HUES48 (cell line): ENCODE data around the gene RSL24D1.

Experiments
- H3K27ac ChIP-seq: one replicate; pipeline ENCODE4 v1.7.0; 2013; ENCODE audit warnings: low read depth, low read length, inconsistent platforms
- H3K27me3 ChIP-seq: 2 replicates; pipeline ENCODE4 v1.6.1; 2013; ENCODE audit warnings: mild to moderate bottlenecking, low read length; ENCODE audit not compliant: control insufficient read depth, insufficient read depth
- H3K36me3 ChIP-seq: 2 replicates; pipeline ENCODE4 v1.6.1; 2013; ENCODE audit warnings: low read length; ENCODE audit not compliant: control insufficient read depth, insufficient read depth
- H3K4me1 ChIP-seq: 2 replicates; pipeline ENCODE4 v1.6.1; 2013; ENCODE audit warnings: mild to moderate bottlenecking, low read length; ENCODE audit not compliant: control insufficient read depth, insufficient read depth
- H3K4me3 ChIP-seq: 2 replicates; pipeline ENCODE4 v1.5.1; 2013; ENCODE audit warnings: mild to moderate bottlenecking, low read depth, low read length
- H3K9ac ChIP-seq: 2 replicates; pipeline ENCODE4 v1.6.1; 2013; ENCODE audit warnings: mild to moderate bottlenecking, low read depth, low read length, moderate library complexity
- H3K9me3 ChIP-seq: 2 replicates; pipeline ENCODE4 v1.6.1; 2013; ENCODE audit warnings: low read length; ENCODE audit not compliant: control insufficient read depth, insufficient read depth

The RSL24D1 gene

DNA sequence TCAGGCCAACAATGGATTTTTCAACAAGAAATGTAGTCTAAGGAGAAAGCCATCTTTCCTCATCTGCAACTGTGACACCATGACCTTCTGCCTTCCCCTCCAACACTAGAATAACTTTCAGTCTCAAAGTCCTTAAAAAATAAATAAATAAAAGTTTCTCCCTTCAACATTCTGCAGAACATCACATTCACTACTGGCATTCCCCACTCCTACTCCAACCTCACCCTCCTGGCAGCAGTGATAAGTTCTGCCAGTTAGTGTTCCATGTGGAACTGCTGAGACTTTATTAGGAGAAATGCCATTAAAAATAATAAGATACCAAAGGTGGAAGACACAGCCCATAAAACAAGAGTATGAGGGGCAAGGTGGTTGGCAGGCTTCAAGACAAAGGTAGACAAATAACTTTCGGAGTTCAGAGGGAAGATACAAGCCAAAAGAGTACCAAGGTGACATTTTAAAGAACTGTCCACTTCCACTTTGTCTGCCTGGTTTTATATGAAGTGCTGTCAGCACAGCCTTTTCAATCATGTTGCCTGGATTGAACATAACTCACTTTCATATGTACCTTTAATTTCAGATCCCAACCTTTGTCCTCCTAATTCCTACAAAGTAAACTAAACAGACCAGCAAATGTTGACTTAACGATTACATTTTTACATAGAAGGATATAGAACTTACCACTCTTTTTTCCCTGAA, 37.5 kb upstream of the RSL24D1 start:
- Histone ChIP-seq H3K9ac (no peak overlapping the region), H3K4me1 (peaks cover 5% of the 10 kb centered on the region), H3K9me3 (no peaks in the 10 kb centered on the region), H3K27ac (no peak overlapping the region), H3K36me3 (no peaks in the 10 kb centered on the region), H3K27me3 (no peaks in the 10 kb centered on the region), H3K4me3 (no peak overlapping the region)

DNA sequence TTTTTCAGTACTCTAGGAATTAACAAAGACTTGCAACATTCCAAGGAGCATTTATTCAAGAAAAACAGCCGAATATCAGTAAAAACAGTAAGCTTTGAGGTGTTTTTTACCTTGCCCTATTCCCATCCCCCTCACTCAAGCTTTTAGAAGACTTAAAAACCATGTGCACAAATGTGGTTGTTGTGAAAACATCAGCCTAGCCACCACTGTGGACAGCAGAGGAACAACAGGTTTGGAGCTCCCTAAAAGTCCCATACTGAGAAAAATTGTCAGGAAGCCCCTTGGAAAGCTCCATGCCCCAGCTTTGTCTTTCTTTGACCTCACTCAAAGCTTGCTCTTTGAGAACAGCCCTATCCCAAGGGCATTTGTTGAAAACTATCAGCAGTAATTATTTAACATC, 34.7 kb upstream of the RSL24D1 start:
- Histone ChIP-seq H3K27me3 (no peaks in the 10 kb centered on the region), H3K27ac (no peak overlapping the region), H3K9ac (no peak overlapping the region), H3K9me3 (no peaks in the 10 kb centered on the region), H3K4me1 (peaks cover 5% of the 10 kb centered on the region), H3K4me3 (no peak overlapping the region), H3K36me3 (no peaks in the 10 kb centered on the region)

DNA sequence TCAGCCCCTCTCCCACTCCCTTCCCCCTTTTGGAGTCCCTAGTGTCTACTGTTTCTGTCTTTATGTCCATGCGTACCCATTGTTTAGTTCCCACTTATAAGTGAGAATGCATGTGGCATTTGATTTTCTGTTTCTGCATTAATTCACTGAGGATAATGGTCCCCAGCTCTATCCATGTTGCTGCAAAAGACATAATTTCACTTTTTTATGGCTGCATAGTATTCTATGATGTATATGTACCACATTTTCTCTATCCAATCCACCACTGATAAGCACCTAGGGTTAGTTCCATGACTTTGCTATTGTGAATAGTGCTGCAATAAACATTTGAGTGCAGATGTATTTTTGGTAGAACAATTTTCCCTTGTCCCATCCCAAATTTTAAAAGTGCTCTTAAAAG, 34.2 kb upstream of the RSL24D1 start:
- Histone ChIP-seq H3K9ac (no peak overlapping the region), H3K27me3 (no peaks in the 10 kb centered on the region), H3K4me1 (peaks cover 5% of the 10 kb centered on the region), H3K9me3 (no peaks in the 10 kb centered on the region), H3K36me3 (no peaks in the 10 kb centered on the region), H3K27ac (no peak overlapping the region), H3K4me3 (no peak overlapping the region)

GRCh38 chr15:55230051-55230670, 33.4 kb upstream of the RSL24D1 start:
- no peaks in the 10 kb centered on the region for H3K36me3 ChIP-seq
- H3K9me3 ChIP-seq = no peaks in the 10 kb centered on the region
- no peaks in the 10 kb centered on the region for H3K27me3 ChIP-seq
- H3K9ac ChIP-seq = no peak overlapping the region
- H3K27ac ChIP-seq = no peak overlapping the region
- H3K4me1 ChIP-seq = peaks cover 5% of the 10 kb centered on the region
- H3K4me3 ChIP-seq = no peak overlapping the region

GRCh38 chr15:55226127-55226526, 29.4 kb upstream of the RSL24D1 start:
- no peaks in the 10 kb centered on the region for H3K36me3 ChIP-seq
- H3K9me3 ChIP-seq = no peaks in the 10 kb centered on the region
- H3K9ac ChIP-seq = no peak overlapping the region
- no peak overlapping the region for H3K27ac ChIP-seq
- H3K27me3 ChIP-seq = no peaks in the 10 kb centered on the region
- H3K4me1 ChIP-seq = peaks cover 12% of the 10 kb centered on the region
- H3K4me3 ChIP-seq = no peak overlapping the region

GRCh38 chr15:55224892-55225291, 28.2 kb upstream of the RSL24D1 start:
- no peaks in the 10 kb centered on the region for H3K27me3 ChIP-seq
- no peak overlapping the region for H3K9ac ChIP-seq
- no peak overlapping the region for H3K27ac ChIP-seq
- H3K4me1 ChIP-seq = peaks cover 12% of the 10 kb centered on the region; the same call in 1 of the 2 replicates
- H3K36me3 ChIP-seq = no peaks in the 10 kb centered on the region
- H3K4me3 ChIP-seq = no peak overlapping the region
- H3K9me3 ChIP-seq = no peaks in the 10 kb centered on the region

DNA sequence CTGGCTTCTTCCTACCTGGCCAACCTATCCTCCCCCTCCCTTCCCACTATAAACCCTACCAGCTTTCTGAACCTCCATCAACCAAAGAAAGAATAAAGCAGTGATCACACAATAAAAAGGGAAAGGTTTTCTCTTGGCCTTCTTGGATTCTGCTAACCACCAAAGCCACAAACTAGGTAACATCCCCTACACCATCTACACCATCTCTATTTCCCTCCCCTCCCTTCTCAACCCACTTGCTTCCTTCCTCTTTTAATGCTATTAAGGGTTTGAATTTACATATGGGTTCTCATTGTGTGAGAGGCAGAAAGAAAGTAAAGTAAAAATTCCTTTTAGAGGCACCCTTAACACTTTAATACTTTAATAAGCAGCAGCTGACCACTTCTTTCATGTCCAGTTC, 25.8 kb upstream of the RSL24D1 start:
- H3K36me3 ChIP-seq = no peaks in the 10 kb centered on the region
- no peak overlapping the region for H3K27ac ChIP-seq
- H3K9me3 ChIP-seq = no peaks in the 10 kb centered on the region
- H3K9ac ChIP-seq = no peak overlapping the region
- H3K4me1 ChIP-seq = peaks cover 11% of the 10 kb centered on the region; the same call in 1 of the 2 replicates
- no peak overlapping the region for H3K4me3 ChIP-seq
- H3K27me3 ChIP-seq = no peaks in the 10 kb centered on the region

DNA sequence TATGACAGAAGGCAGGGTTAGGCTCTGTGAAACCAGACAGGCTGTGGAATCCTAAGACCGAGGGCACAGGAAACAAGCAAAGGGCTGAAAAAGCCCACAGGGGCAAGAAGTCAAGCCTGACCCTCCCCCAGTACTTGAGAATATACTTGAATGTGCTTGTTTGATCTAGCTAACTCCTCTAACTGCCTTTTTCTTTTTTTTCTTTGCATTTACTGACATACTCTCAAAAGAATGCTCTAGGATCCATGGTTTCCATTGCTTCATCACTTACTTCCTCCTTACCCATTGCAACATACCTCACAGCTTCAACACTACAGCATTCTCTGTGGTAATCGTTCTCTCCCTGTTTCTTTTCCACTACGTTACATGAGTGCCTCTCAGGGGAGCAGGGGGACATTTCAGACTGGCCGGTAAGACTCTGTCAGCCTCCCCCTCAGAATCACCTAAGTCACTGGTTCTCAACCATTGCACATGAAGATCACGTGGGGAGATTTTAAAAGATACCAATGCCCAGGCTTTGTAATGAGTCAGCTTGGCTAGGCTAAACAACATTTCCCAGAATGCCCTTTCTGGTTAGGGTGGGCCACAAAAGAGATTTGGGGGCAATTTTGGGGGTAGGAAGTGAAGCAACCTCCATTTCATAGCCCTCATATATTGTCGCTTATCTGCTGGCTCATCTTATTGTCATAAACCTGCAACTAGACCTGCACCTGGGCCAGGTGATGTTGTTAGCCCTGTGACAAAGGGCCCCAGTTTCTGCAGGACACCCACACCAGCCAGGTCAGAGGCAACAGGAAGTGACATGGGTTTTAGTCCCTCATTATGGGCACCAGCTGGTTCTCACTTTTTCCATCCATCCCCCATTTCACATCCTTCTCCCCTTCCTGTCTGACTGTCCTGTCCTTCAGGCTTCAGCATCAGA, 24.6 kb upstream of the RSL24D1 start:
- Histone ChIP-seq H3K27ac (no peak overlapping the region), H3K9ac (no peak overlapping the region), H3K9me3 (no peaks in the 10 kb centered on the region), H3K4me3 (no peak overlapping the region), H3K4me1 (peaks cover 11% of the 10 kb centered on the region; the same call in 1 of the 2 replicates), H3K36me3 (no peaks in the 10 kb centered on the region), H3K27me3 (no peaks in the 10 kb centered on the region)

GRCh38 chr15:55220606-55221005, 23.9 kb upstream of the RSL24D1 start:
- H3K27ac ChIP-seq = no peak overlapping the region
- no peaks in the 10 kb centered on the region for H3K9me3 ChIP-seq
- no peak overlapping the region for H3K4me3 ChIP-seq
- no peak overlapping the region for H3K9ac ChIP-seq
- no peaks in the 10 kb centered on the region for H3K27me3 ChIP-seq
- no peaks in the 10 kb centered on the region for H3K36me3 ChIP-seq
- H3K4me1 ChIP-seq = peaks cover 11% of the 10 kb centered on the region; the same call in 1 of the 2 replicates

DNA sequence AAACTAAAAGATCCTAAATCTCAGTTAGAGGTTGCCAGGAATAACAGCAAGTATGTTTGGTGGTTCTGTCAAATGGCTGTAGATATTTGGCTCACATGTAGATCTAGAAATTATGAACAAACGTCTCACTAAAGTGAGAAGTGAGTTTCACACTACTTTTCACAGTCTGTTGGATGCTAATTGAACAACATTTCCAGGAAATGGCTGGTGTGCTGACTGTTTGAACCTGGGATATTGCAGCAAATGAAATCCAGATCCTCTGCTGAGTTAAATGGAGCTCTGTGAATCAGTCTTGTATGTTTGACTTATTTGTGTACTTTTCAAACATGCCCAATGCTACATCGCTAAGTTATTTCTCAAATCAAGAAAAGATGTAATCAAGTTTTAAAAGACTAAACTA, 21.3 kb upstream of the RSL24D1 start:
- H3K36me3 ChIP-seq = no peaks in the 10 kb centered on the region
- peaks cover 11% of the 10 kb centered on the region; the same call in 1 of the 2 replicates for H3K4me1 ChIP-seq
- H3K27me3 ChIP-seq = no peaks in the 10 kb centered on the region
- H3K27ac ChIP-seq = no peak overlapping the region
- no peak overlapping the region for H3K9ac ChIP-seq
- no peaks in the 10 kb centered on the region for H3K9me3 ChIP-seq
- no peak overlapping the region for H3K4me3 ChIP-seq

- Histone ChIP-seq H3K36me3 (no peaks in the 10 kb centered on the region), H3K4me3 (no peak overlapping the region), H3K9ac (no peak overlapping the region), H3K27ac (no peak overlapping the region), H3K4me1 (no peaks in the 10 kb centered on the region), H3K9me3 (no peaks in the 10 kb centered on the region), H3K27me3 (no peaks in the 10 kb centered on the region)
Observed at GRCh38 chr15:55204464-55204863, 7.7 kb upstream of the RSL24D1 start.
